H1 (cell line): ENCODE results near the gene CFAP97. TPM values are rescaled to one million over a fixed set of nuclear protein-coding genes. Genes with fewer than 3 reads are reported as not detected.

ENCODE experiments used
- CTCF ChIA-PET: fragments of 300-600 bp; sonication (Branson Sonifier 250); formaldehyde crosslinking; loops from one replicate; lab custom pipeline; 2021; ENCODE audit not compliant: partially characterized antibody; lab: Charles Lee
- POLR2A ChIA-PET: fragments of 300-600 bp; sonication (Branson Sonifier 250); formaldehyde crosslinking; loops from one replicate; lab custom pipeline; 2021; ENCODE audit warnings: inconsistent platforms; ENCODE audit not compliant: partially characterized antibody; lab: Charles Lee
- DNase-seq, 2 experiments: peaks; one replicate each; pipeline versions ENCODE4 v3.0.0 to v3.0.0-alpha.2; 2010 to 2022; ENCODE audit warnings: low spot score in 2 of 2, low read depth in 1 of 2, mixed read lengths in 1 of 2
- FAIRE-seq: peaks from 2 replicates; lab custom pipeline; 2011; peaks lifted over from hg19 to GRCh38; lab: Jason Lieb, UNC
- H2AFZ ChIP-seq: 2 replicates; pipeline ENCODE4 v1.8.1; 2012; ENCODE audit warnings: low read length, inconsistent platforms
- H2AK5ac ChIP-seq: 2 replicates; pipeline ENCODE4 v1.6.1; 2013; ENCODE audit warnings: low read depth, low read length
- H2BK120ac ChIP-seq: replicated peaks from 2 replicates; pipeline ENCODE3; 2013; ENCODE audit warnings: low read depth, low read length, inconsistent platforms
- H2BK12ac ChIP-seq: 2 replicates; pipeline ENCODE4 v1.6.1; 2013; ENCODE audit warnings: low read depth, low read length
- H2BK15ac ChIP-seq: 2 replicates; pipeline ENCODE4 v1.6.1; 2013; ENCODE audit warnings: low read length
- H2BK20ac ChIP-seq: 2 replicates; pipeline ENCODE4 v1.6.1; 2013; ENCODE audit warnings: low read length
- H2BK5ac ChIP-seq: 2 replicates; pipeline ENCODE4 v1.6.1; 2013; ENCODE audit warnings: low read depth, low read length
- H3K14ac ChIP-seq: 2 replicates; pipeline ENCODE4 v1.6.1; 2013; ENCODE audit warnings: inconsistent platforms; ENCODE audit not compliant: insufficient read length
- H3K18ac ChIP-seq: 2 replicates; pipeline ENCODE4 v1.6.1; 2013; ENCODE audit warnings: low read length; ENCODE audit errors: extremely low read depth
- H3K23ac ChIP-seq: 2 replicates; pipeline ENCODE4 v1.6.1; 2013; ENCODE audit warnings: inconsistent platforms; ENCODE audit not compliant: insufficient read length
- H3K23me2 ChIP-seq: 2 replicates; pipeline ENCODE4 v1.6.1; 2013; ENCODE audit warnings: low read depth, low read length
- H3K27ac ChIP-seq: 2 replicates; pipeline ENCODE4 v1.6.1; 2011; ENCODE audit warnings: low read depth, low read length, inconsistent platforms
- H3K27me3 ChIP-seq, 4 experiments: replicated peaks in 1 of 4; 1 replicate in 1 of 4; 2 replicates in 3 of 4; pipeline versions ENCODE4 v1.6.1 to v1.8.1; 2011 to 2013; ENCODE audit warnings: low read length in 3 of 4, mild to moderate bottlenecking in 3 of 4, inconsistent platforms in 2 of 4, mixed read lengths in 2 of 4, moderate library complexity in 1 of 4; ENCODE audit not compliant: control insufficient read depth in 3 of 4, insufficient read depth in 3 of 4; ENCODE audit errors: extremely low read depth in 1 of 4
- H3K36me3 ChIP-seq, 4 experiments: 2 replicates each; pipeline versions ENCODE4 v1.6.1 to v1.8.1; 2011 to 2013; ENCODE audit warnings: mild to moderate bottlenecking in 4 of 4, low read length in 3 of 4, moderate library complexity in 2 of 4, control low read depth in 1 of 4, inconsistent platforms in 1 of 4; ENCODE audit not compliant: insufficient read depth in 4 of 4, control insufficient read depth in 2 of 4
- H3K4ac ChIP-seq: replicated peaks from 2 replicates; pipeline ENCODE3; 2013; ENCODE audit warnings: low read length, low read depth, mixed read lengths, inconsistent platforms; ENCODE audit not compliant: insufficient read length
- H3K4me1 ChIP-seq, 4 experiments: replicated peaks in 1 of 4; 1 replicate in 1 of 4; 2 replicates in 3 of 4; pipeline versions ENCODE4 v1.6.1 to v1.8.1; 2011 to 2013; ENCODE audit warnings: low read length in 3 of 4, inconsistent platforms in 2 of 4, mixed read lengths in 1 of 4; ENCODE audit not compliant: insufficient read depth in 4 of 4, control insufficient read depth in 3 of 4
- H3K4me2 ChIP-seq, 2 experiments: 2 replicates each; pipeline versions ENCODE4 v1.6.1 to v1.8.1; 2011 to 2013; ENCODE audit warnings: low read depth in 2 of 2, low read length in 2 of 2, control low read depth in 1 of 2, inconsistent platforms in 1 of 2, mild to moderate bottlenecking in 1 of 2; ENCODE audit not compliant: insufficient read depth in 1 of 2
- H3K4me3 ChIP-seq, 4 experiments: fragments of 200-600, 300-600 bp in 1 of 4; sonication (generic), shearing (Covaris generic), sonication (Bioruptor Twin) in 1 of 4; 2 replicates each; pipeline versions ENCODE4 v1.5.1 to v1.8.1; 2011 to 2016; ENCODE audit warnings: low read length in 4 of 4, low read depth in 3 of 4, control low read depth in 2 of 4, inconsistent platforms in 2 of 4, mild to moderate bottlenecking in 2 of 4, mixed read lengths in 1 of 4, moderate library complexity in 1 of 4; ENCODE audit not compliant: insufficient read depth in 2 of 4; ENCODE audit errors: extremely low read depth in 1 of 4
- H3K56ac ChIP-seq: replicated peaks from 2 replicates; pipeline ENCODE3; 2013; ENCODE audit warnings: low read depth, mild to moderate bottlenecking, mixed read lengths, low read length, inconsistent platforms; ENCODE audit not compliant: insufficient read length
- H3K79me1 ChIP-seq: 2 replicates; pipeline ENCODE4 v1.6.1; 2013; ENCODE audit warnings: low read depth, low read length, control low read depth
- H3K79me2 ChIP-seq, 2 experiments: 2 replicates each; pipeline versions ENCODE4 v1.6.1 to v1.8.1; 2012 to 2013; ENCODE audit warnings: low read length in 2 of 2, mild to moderate bottlenecking in 2 of 2, inconsistent platforms in 1 of 2; ENCODE audit not compliant: insufficient read depth in 2 of 2, control insufficient read depth in 1 of 2
- H3K9ac ChIP-seq, 4 experiments: replicated peaks in 1 of 4; 1 replicate in 1 of 4; 2 replicates in 3 of 4; pipeline versions ENCODE4 v1.6.1 to v1.8.1; 2011 to 2013; ENCODE audit warnings: low read depth in 3 of 4, low read length in 3 of 4, control low read depth in 2 of 4, mild to moderate bottlenecking in 2 of 4, moderate library complexity in 2 of 4, inconsistent platforms in 1 of 4; ENCODE audit errors: extremely low read depth in 1 of 4
- H3K9me3 ChIP-seq, 2 experiments: 2 replicates each; pipeline versions ENCODE4 v1.6.1 to v1.8.1; 2012 to 2013; ENCODE audit warnings: mild to moderate bottlenecking in 2 of 2, moderate library complexity in 2 of 2, control low read depth in 1 of 2, inconsistent platforms in 1 of 2, low read depth in 1 of 2, low read length in 1 of 2, mixed read lengths in 1 of 2; ENCODE audit not compliant: insufficient read depth in 2 of 2
- H4K20me1 ChIP-seq, 2 experiments: replicated peaks in 1 of 2; 2 replicates each; pipeline versions ENCODE3 to v1.8.1; 2011 to 2013; ENCODE audit warnings: inconsistent platforms in 2 of 2, low read length in 2 of 2, mild to moderate bottlenecking in 1 of 2; ENCODE audit not compliant: insufficient read depth in 2 of 2, control insufficient read depth in 1 of 2
- H4K5ac ChIP-seq: 2 replicates; pipeline ENCODE4 v1.6.1; 2013; ENCODE audit warnings: low read length, low read depth, mixed read lengths, inconsistent platforms; ENCODE audit not compliant: insufficient read length
- H4K8ac ChIP-seq: 2 replicates; pipeline ENCODE4 v1.8.0; 2013; ENCODE audit warnings: mild to moderate bottlenecking, moderate library complexity, low read length, inconsistent platforms; ENCODE audit not compliant: insufficient read depth; ENCODE audit errors: extremely low read depth
- H4K91ac ChIP-seq: replicated peaks from 2 replicates; pipeline ENCODE3; 2013; ENCODE audit warnings: low read length, mixed read lengths, inconsistent platforms; ENCODE audit not compliant: insufficient read length
- CBX8 ChIP-seq: fragments of 300-800, 300-1000 bp; sonication (generic); IDR thresholded peaks from 2 replicates; pipeline ENCODE4 v1.7.1; 2016; ENCODE audit warnings: low read depth, low read length, borderline replicate concordance
- E2F6 ChIP-seq: IDR thresholded peaks from 2 replicates; pipeline ENCODE4 v1.6.1; 2012; ENCODE audit warnings: inconsistent platforms
- EGR1 ChIP-seq: IDR thresholded peaks from 2 replicates; pipeline ENCODE4 v1.6.1; 2011; ENCODE audit warnings: low read depth, low read length, borderline replicate concordance
- FOSL1 ChIP-seq: IDR thresholded peaks from 2 replicates; pipeline ENCODE4 v1.6.1; 2011; ENCODE audit warnings: mild to moderate bottlenecking, low read depth, low read length, moderate library complexity; ENCODE audit not compliant: insufficient read depth
- GTF2F1 ChIP-seq: IDR thresholded peaks from 2 replicates; pipeline ENCODE4 v1.6.1; 2012; ENCODE audit warnings: low read depth, low read length, improper control_type of control experiment, borderline replicate concordance
- JUND ChIP-seq: IDR thresholded peaks from 2 replicates; pipeline ENCODE4 v1.6.1; 2011; ENCODE audit warnings: mild to moderate bottlenecking, improper control_type of control experiment, low read length
- RNF2 ChIP-seq: fragments of 200-900, 300-1000 bp; sonication (generic); IDR thresholded peaks from 2 replicates; pipeline ENCODE4 v1.7.1; 2016; ENCODE audit warnings: borderline replicate concordance, low read depth, mild to moderate bottlenecking, antibody characterized with exemption, low read length; ENCODE audit not compliant: poor library complexity, severe bottlenecking; ENCODE audit errors: missing control alignments
- SP2 ChIP-seq: IDR thresholded peaks from 2 replicates; pipeline ENCODE4 v1.6.1; 2012; ENCODE audit warnings: mild to moderate bottlenecking, low read length, inconsistent platforms
- SP4 ChIP-seq: IDR thresholded peaks from 2 replicates; pipeline ENCODE4 v1.6.1; 2012; ENCODE audit warnings: low read length, inconsistent platforms
- WGBS, 2 experiments: shearing (Covaris generic) in 1 of 2; methylation state at CpG; one replicate each; pipeline versions ENCODE4 v1.1.6 to v1.1.7; 2013 to 2015; ENCODE audit warnings: low lambda C conversion rate in 2 of 2, mixed read lengths in 2 of 2, inconsistent platforms in 1 of 2, low coverage in 1 of 2, missing lambda C conversion rate in 1 of 2; ENCODE audit not compliant: insufficient replicate concordance in 2 of 2, insufficient coverage in 1 of 2, insufficient read length in 1 of 2; ENCODE audit errors: extremely low coverage in 1 of 2, missing lambda C conversion rate in 1 of 2; 5-methylcytosine and 5-hydroxymethylcytosine counted together
- polyA plus RNA-seq, 7 experiments: library from polyadenylated mRNA; depleted of rRNA in 3 of 7; stranded (reverse) in 5 of 7; unstranded in 2 of 7; fragments of >200 nt in 5 of 7; fragments of 200-250 nt in 2 of 7; gene quantifications; 1 replicate in 5 of 7; 2 replicates in 1 of 7; 4 replicates in 1 of 7; pipeline versions ENCODE4 v1.2.1 to v1.2.3, GENCODE V29; 2011 to 2013; ENCODE audit warnings: missing spikeins in 2 of 7, mixed read lengths in 2 of 7
- total RNA-seq: library from RNA; stranded (reverse); fragmentation: NEBNext Ultra II Directional; extraction: Animal tissue kit (Norgen Biotek cat#: 25700); gene quantifications from 2 replicates; pipeline ENCODE4 v1.2.1, GENCODE V29; 2021
- TF ChIP-seq, protein P1 (sequence below): IDR thresholded peaks from 2 replicates; pipeline ENCODE4 v1.6.1; 2012; ENCODE audit warnings: low read length, inconsistent platforms

CFAP97 gene
- total and polyA plus RNA-seq, 2 of the 8 experiments (the other 6 are each of a cell fraction or from before 2014, with no cell fraction given): 9.2 to 40.4 TPM

GRCh38 chr4:185248393-185249039, 44.7 kb upstream of the CFAP97 start:
- H4K5ac ChIP-seq: no peak overlapping the region
- no peak overlapping the region for H2BK12ac ChIP-seq
- H2AK5ac ChIP-seq: no peak overlapping the region
- no peaks in the 10 kb centered on the region for H3K27me3 ChIP-seq
- no peak overlapping the region for H2BK20ac ChIP-seq
- no peaks in the 10 kb centered on the region for H3K79me2 ChIP-seq
- peaks cover 0 to 3% (median 0%) of the 10 kb centered on the region in 4 experiments; a peak in 1 of 8 replicates for H3K36me3 ChIP-seq
- ChIA-PET POLR2A (no interaction called here), CTCF (interaction anchor here (0.6 kb wide), 1 partner anchor 21 kb away, joined by 3 read pairs; no protein-coding TSS in a partner anchor)
- no peak overlapping the region for H2BK15ac ChIP-seq
- no peak overlapping the region for H3K56ac ChIP-seq
- no peaks in the 10 kb centered on the region for H4K20me1 ChIP-seq
- no peak overlapping the region for H3K9ac ChIP-seq
- H2AFZ ChIP-seq: no peak overlapping the region
- H2BK5ac ChIP-seq: no peak overlapping the region
- no peak overlapping the region for H3K4ac ChIP-seq
- H3K23ac ChIP-seq: no peak overlapping the region
- no peak overlapping the region for H4K91ac ChIP-seq
- no peak overlapping the region for H3K27ac ChIP-seq
- no peak overlapping the region for H2BK120ac ChIP-seq
- no peak overlapping the region for H3K4me2 ChIP-seq
- H3K4me3 ChIP-seq: no peak overlapping the region
- FAIRE-seq: no peak
- H3K4me1 ChIP-seq: no peaks in the 10 kb centered on the region
- no peak overlapping the region for H4K8ac ChIP-seq
- no peak overlapping the region for H3K18ac ChIP-seq
- H3K14ac ChIP-seq: no peak overlapping the region
- no peak for DNase-seq
- WGBS, 2 experiments: 91% methylated on average over 3 of the region's 3 CpGs; no CpG with 5 or more reads in 1 of the 2 experiments
- no peaks in the 10 kb centered on the region for H3K9me3 ChIP-seq
- H3K79me1 ChIP-seq: no peaks in the 10 kb centered on the region; the same call in 1 of the 2 replicates
- H3K23me2 ChIP-seq: no peaks in the 10 kb centered on the region
- TF ChIP-seq EGR1: no peak
- TF ChIP-seq CBX8: no peak
- TF ChIP-seq, protein P1, sequence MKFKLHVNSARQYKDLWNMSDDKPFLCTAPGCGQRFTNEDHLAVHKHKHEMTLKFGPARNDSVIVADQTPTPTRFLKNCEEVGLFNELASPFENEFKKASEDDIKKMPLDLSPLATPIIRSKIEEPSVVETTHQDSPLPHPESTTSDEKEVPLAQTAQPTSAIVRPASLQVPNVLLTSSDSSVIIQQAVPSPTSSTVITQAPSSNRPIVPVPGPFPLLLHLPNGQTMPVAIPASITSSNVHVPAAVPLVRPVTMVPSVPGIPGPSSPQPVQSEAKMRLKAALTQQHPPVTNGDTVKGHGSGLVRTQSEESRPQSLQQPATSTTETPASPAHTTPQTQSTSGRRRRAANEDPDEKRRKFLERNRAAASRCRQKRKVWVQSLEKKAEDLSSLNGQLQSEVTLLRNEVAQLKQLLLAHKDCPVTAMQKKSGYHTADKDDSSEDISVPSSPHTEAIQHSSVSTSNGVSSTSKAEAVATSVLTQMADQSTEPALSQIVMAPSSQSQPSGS: no peak
- TF ChIP-seq RNF2: no peak
- TF ChIP-seq GTF2F1: no peak
- TF ChIP-seq E2F6: no peak
- no peak for TF ChIP-seq FOSL1
- no peak for TF ChIP-seq JUND
- TF ChIP-seq SP2: no peak
- TF ChIP-seq SP4: no peak
